ENCODE data around the gene IFNGR2.
"Not testable (repeated sequence)": the region's sequence is repeated elsewhere in the genome, so short reads cannot be mapped to it uniquely, and the experiment has no call there.

IFNGR2 gene

DNA sequence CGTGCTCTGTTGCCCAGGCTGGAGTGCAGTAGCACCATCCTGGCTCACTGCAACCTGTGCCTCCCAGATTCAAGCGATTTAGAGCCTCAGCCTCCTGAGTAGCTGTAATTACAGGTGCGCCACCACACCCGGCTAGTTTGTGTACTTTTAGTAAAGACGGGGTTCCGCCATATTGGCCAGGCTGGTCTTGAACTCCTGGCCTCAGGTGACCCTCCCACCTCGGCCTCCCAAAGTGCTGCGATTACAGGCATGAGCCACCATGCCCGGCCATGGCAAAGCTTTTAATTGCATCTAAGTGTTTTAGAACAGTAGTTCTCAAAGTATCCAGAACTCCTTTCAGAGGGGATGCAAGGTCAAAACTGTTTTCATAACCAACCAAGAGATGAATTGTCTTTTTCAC is 25.1 kb upstream of the IFNGR2 start:
- DNase-seq = no peak

DNA sequence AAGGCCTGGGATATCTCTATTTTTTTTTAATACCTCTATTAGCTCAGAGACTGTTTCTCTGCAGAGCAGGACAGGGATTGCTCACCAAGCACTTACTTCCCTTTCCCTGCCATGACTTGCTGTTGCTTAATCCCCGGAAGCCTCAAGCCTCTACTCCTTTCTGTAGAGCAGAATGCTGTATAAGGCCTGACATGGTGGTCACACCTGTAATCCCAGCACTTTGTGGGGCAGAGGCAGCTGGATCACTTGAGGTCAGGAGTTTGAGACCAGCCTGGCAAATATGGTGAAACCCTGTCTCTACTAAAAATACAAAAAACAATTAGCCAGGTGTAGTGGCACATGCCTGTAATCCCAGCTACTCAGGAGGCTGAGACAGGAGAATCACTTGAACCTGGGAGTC is 23.3 kb upstream of the IFNGR2 start:
- DNase-seq = not testable (repeated sequence)

GRCh38 chr21:33380483-33380998 is 22.7 kb upstream of the IFNGR2 start:
- peak; percentile 94 for DNase-seq

GRCh38 chr21:33381381-33381780 is 21.8 kb upstream of the IFNGR2 start:
- DNase-seq = not testable (repeated sequence)

GRCh38 chr21:33383056-33383888 is 19.9 kb upstream of the IFNGR2 start:
- DNase-seq = peak; percentile 81

DNA sequence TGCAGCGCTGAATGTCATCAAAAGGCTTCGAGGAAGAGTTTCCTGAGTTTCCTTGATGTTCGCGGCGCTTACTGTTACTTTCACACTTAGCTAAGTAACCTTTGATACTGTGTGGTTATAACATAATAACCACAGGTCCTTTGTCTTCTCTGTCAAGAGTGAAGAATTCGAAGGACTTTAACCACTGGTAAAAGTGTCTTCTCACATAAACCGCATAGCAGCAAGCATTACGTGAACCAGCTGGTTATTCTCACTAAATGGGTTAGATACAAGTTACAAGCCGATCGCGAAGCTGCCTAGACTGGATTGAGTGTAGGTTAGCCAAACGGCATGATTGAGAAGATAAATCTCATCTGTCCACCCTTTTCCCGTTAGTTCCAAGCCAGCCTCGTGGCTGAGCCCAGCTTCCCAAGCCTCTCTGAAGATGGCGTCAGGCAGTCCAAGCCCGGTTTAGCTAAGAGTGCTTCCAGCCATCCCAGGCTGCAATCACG is 18.3 kb upstream of the IFNGR2 start:
- DNase-seq = peak; percentile 79

DNA sequence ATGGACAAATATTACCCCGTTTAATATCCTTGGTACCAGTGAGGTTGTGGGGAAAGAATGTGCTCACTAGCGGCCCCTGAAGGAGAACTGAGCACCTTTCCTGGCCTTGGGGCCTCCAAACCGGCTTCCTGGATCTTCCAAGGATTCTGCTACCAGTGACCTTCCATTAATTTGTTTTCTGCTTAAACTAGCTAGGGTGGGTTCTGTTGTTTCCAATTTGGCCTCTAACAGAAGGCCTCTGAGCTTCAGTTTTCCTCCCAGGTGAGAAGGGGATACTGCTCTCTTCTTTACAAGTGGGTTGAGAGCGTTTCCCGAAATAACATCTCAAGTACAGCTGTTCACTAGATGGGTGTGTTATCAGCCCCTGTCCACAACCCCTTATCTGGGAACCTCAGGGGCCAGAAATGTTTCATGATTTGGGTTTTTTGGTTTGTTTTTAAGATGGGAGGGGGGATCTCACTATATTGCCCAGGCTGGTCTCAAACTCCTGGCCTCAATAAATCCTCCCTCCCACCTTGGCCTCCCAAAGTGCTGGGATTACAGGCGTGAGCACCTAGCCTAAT is 16.9 kb upstream of the IFNGR2 start:
- DNase-seq = no peak

DNA sequence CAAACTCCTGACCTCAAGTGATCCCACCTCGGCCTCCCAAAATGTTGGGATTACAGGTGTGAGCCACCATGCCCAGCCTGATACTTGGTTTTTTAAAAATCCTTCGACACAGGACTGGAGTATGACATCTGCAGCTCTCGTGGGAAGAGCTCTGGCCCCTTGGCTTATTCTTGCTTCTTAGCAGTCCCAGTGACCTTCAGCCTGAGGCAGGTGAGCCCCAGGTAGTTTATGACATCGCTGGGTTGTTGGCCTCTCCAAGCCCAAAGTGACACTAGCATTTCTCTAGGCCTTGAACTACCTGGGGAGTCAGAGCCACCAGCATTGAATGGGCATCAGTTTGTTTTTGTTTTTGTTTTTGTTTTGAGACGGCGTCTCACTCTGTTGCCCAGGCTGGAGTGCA is 15.9 kb upstream of the IFNGR2 start:
- DNase-seq = no peak

DNA sequence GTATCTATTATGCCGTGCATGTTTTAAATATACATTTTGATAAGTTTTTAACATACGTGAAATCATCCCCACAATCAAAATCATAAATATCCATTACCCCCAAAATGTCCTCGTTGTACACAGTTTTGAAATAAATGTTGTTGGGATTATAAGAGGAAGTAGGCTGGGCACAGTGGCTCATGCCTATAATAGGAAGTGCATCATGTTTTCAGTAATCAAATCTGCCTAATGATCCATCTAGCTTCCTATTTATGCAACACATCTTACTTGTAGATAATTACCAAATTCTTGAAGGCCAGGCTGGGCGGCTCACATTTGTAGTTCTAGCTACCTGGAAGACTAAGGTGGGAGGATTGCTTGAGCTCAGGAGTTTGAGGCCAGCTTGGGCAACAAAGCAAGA is 15.0 kb upstream of the IFNGR2 start:
- no peak for DNase-seq

GRCh38 chr21:33390479-33390878 is 12.7 kb upstream of the IFNGR2 start:
- DNase-seq = no peak

- DNase-seq = no peak
These were observed 11.6 kb upstream of the IFNGR2 start for GRCh38 chr21:33391656-33392055.

DNA sequence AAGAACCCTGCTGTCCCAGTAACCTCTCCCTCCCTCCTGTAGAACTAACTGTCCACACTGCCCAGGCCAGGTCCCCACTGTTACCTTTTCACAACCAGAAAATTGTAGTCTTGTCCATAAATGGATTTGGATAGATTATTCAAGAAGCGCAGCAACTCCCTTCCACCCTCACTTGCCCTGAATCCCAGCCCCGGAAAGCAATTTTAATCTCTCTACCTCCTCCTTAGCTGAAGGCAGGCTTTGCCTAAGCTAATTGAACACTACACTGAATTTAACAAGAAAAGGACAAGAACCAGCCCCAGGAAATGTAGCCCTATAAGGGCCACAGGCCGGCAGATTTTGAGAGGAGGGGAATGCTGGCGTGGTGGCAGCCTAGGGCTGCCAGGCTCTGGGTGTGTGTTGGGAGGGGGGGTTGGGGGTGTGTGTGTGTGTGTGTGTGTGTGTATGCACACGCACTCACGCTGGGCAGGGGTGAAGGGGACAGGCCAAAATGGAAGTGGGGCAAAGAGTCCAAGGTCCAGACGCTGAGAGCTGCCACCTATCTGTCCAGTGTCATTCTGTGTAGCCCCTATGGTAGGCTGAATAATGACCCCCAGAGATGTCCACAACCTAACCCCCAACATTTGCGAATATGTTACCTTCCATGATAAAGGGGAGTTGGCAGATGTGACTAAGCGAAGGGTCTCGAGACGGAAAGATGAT is 10.8 kb upstream of the IFNGR2 start:
- no peak for DNase-seq

DNA sequence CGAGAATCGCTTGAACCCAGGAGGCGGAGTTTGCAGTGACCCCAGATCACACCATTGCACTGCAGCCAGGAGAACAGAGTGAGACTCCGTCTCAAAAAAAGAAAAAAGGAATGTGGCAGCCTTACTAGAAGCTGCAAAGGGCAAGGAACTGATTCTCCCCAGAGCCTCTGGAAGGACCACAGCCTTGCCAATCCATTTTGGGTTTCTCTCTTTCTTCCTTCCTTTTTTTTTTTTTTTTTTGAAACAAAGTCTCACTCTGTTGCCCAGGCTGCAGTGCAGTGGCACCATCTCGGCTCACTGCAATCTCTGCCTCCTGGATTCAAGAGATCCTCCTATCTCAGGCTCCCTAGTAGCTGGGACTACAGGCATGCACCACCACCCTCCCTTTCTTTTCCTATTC is 9.9 kb upstream of the IFNGR2 start:
- no peak for DNase-seq

DNA sequence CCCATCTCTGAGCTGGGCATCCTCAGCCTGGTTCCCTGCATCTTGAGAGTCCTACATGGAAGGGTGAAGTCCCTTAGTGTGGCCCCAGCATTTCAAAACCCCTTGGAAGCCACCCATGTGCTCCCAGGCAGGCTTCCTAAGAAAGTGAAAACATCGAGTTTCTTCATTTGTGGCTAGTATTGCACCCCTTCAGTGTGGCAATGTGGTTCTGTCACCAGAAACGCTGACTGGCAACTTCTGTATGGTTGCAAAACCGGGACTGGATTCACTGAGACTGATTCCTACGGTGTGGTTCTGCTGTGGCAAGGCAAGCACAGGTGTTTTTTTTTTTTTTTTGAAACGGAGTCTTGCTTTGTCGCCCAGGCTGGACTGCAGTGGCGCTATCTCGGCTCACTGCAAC is 9.0 kb upstream of the IFNGR2 start:
- no peak for DNase-seq

GRCh38 chr21:33395891-33396331 is 7.3 kb upstream of the IFNGR2 start:
- DNase-seq = no peak

DNA sequence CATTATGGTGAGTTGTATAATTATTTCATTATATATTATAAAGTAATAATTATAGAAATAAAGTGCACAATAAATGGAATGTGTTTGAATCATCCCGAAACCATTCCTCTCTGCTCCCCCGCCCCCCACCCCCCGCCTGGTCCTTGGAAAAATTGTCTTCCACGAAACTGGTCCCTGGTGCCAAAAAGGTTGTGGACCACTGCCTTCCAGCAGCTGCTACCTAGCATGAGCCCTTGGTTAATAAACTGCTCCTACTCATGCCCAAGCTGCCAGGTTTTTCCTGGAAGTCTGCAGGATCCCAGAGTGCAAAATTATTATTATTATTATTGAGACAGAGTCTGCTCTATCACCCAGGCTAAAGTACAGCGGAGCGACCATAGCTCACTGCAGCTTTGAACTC is 6.8 kb upstream of the IFNGR2 start:
- no peak for DNase-seq

- DNase-seq = no peak
These were observed 6.3 kb upstream of the IFNGR2 start for GRCh38 chr21:33396951-33397350.

DNA sequence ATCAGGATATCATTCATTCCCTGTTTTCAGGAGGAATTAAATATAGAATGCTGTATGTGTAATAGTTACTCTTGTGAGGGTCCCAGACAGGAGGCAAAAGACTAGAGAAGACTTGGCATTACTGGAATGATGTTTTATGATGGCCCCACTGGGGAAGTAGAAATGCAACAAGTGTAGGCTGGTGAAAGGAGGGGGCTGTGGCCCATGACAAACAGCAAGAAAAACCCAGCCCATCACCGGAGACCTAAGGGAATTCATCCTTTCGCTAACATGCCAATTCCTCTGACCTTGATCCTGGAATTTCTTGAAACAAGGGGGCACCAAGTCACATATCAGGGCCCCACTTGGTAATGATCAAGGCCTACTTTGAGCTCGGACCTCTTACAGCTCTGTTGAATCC is 5.5 kb upstream of the IFNGR2 start:
- no peak for DNase-seq

GRCh38 chr21:33398361-33398760 is 4.9 kb upstream of the IFNGR2 start:
- DNase-seq = no peak

DNA sequence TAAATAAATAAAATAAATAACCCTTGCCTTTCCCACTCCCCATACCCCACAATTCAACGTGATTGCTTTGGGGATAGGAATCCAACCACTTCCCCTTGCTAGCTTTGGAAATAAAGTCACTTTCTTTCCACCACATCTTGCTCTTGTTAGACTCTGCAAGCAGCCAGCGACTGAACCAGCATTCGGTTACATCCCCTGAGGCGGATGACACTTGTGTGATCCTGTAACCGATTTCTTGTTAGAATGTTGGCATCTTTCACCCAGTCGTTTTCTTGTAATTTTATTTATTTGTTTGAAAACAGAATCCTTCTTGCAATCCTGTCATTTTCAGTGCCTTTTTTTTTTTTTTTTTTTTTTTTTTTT is 1.6 kb upstream of the IFNGR2 start:
- DNase-seq = no peak

GRCh38 chr21:33402001-33402979 is 923 bp upstream of the IFNGR2 start:
- DNase-seq = no peak

- peak; percentile 5 for DNase-seq
These were observed 773 bp downstream of the IFNGR2 start for GRCh38 chr21:33403786-33404585.

All from activated CD4-positive, alpha-beta T cell treated with anti-CD3 and anti-CD28 coated beads, Interleukin-10, Interleukin-2, amounts not matched to agents 100 ng/mL and 50 ng/mL, durations not matched to agents 16 hours and 8 hours (primary cell).